Diencephalon (tissue), 1 donor: ENCODE measurements around the gene CNNM4. TPM values are rescaled to one million over a fixed set of nuclear protein-coding genes. Genes with fewer than 3 reads are reported as not detected.

ENCODE experiments used
- small RNA-seq: library from RNA; depleted of rRNA; stranded (forward); fragments of <200 nt; gene quantifications from one replicate; pipeline ENCODE3, GENCODE V24; 2014
- total RNA-seq: library from RNA; depleted of rRNA; stranded (reverse); fragments of >200 nt; gene quantifications from one replicate; pipeline ENCODE4 v1.2.3, GENCODE V29; 2014

Gene CNNM4
- 8.1 TPM for total RNA-seq

GRCh38 chr2:96760036-96760985, at the start of gene CNNM4:
Gene CNNM4 (plus strand): TSS chr2:96760902. CDS start chr2:96761000, 98 bp downstream.

DNA sequence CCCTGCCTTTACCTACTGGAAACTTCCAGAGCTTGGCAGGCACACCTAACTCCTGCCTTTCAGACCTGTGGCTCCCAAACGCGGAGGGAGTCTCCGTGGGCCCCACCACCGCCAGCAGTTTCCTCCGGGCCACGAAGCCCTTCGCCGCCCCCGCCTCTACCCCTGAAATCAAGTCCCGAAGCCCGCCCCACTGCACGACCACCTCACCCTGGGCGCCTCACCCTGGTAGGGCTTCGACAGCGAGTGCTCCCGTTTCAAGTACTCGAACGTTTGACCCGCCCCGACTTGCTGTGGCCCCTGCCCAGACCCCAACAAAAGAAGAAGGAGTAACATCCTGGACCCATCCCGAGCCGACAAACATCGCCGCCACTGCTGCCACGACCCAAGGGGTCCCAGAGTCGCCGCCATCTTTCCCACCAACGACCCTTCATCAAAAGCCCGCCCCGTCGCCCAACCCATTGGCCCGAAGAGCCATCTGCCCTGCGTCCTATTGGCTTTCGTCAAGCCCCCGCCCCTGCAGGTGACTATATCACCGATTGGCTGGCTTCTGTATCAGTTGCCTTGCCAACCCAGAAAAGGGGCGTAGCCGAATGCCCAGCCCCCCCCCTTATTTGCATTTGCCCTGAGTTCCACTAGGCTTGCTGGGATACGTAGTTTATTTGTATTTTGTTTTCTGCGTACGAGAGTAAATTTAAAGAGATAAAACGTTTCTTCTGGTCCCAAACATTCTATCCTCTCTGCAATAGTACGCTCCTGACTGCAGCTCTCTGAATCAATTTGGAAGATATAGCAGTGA, 20.9 kb upstream of the CNNM4 start, which contains the start of gene LMAN2L:
Gene LMAN2L (minus strand): TSS at position 432 of the 796 bp plus-strand sequence. CDS start 24 bp downstream, at position 408.

GRCh38 chr2:96816127-96816835, 55.6 kb downstream of the CNNM4 start, which contains the start of gene CNNM3:
Gene CNNM3 (plus strand): TSS chr2:96816268. CDS start chr2:96816278, 10 bp downstream.

DNA sequence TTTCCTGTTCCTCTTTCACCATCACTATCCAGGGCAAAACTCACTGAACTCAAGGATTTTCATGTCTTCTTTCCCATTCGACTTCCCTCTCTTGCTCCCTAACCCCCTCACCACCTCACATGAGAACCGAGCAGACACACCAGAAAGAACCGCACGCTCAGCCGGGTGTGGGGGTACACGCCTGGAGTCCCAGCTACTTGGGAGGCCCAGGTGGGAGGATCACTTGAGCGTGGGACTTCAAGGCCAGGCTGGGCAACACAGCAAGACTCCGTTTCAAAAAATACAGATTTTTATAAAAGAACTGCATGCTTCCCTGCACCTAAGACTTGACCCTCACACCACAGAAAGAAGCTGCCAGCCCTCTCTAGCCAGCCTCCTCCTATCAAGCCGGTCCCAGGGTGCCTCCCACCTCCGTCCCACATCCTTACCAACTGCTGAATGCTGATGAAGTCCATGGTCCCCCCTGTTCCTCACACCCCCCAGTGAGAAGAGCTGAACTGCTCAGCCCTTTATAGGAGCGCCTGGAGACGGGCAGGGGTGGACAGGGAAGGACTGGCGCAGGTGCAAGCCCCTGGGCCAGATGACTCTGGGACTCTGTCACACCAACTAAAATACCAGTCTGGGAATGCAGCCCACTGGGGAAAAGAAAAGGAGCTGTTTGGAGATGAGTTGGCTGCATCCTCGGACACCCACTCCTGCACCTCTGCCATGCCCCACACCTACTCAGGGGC, 83.0 kb downstream of the CNNM4 start, which contains the start of gene ANKRD23:
Gene ANKRD23 (minus strand): TSS at position 484 of the 731 bp plus-strand sequence. CDS start 29 bp downstream, at position 455.

GRCh38 chr2:96857667-96858372, 97.1 kb downstream of the CNNM4 start, which contains the start of gene ANKRD39:
Gene ANKRD39 (minus strand): TSS chr2:96858016. CDS start chr2:96857987, 29 bp downstream.

Small RNAs within 50 kb of the gene (small RNA-seq; reads per million reads assigned to genes)
- gene MIR3127, result 0.10 reads per million

Other genes starting within 250 kb of the CNNM4 start
- 1.8 TPM for gene ARID5A, start 224.2 kb upstream of the CNNM4 start, total RNA-seq
- gene KANSL3, start 122.6 kb upstream of the CNNM4 start, total RNA-seq, result 33.7 TPM
- 0.69 TPM for gene FER1L5, start 118.1 kb upstream of the CNNM4 start, total RNA-seq
- 23.8 TPM for gene LMAN2L, start 20.8 kb upstream of the CNNM4 start, total RNA-seq
- gene CNNM3, start 55.4 kb downstream of the CNNM4 start, total RNA-seq, result 11.8 TPM
- 2.1 TPM for gene ANKRD23, start 83.1 kb downstream of the CNNM4 start, total RNA-seq
- 8.3 TPM for gene ANKRD39, start 97.1 kb downstream of the CNNM4 start, total RNA-seq
- gene SEMA4C, start 109.2 kb downstream of the CNNM4 start, total RNA-seq, result 33.9 TPM
- not detected for gene FAM178B, start 225.7 kb downstream of the CNNM4 start, total RNA-seq